Measurements from ENCODE around the gene PHF21B.

Gene PHF21B

GRCh38 chr22:44935724-44936123 lies 74.1 kb downstream of the PHF21B start:
- Histone ChIP-seq H2BK12ac (ENCODE audit: low read length) (no peak overlapping the region), H3K27me3 (ENCODE audit: control insufficient read depth in 3 of 3, insufficient read depth in 3 of 3, low read depth in 1 of 3, low read length in 3 of 3) (no peaks in the 10 kb centered on the region), H2BK120ac (ENCODE audit: low read depth, low read length) (no peak overlapping the region), H3K4me2 (ENCODE audit: insufficient read depth, low read length, poor library complexity, severe bottlenecking) (no peak overlapping the region), H4K8ac (ENCODE audit: low read depth, low read length) (no peak overlapping the region), H3K14ac (ENCODE audit: low read length) (no peak overlapping the region), H3K4me1 (ENCODE audit: control insufficient read depth in 2 of 2, insufficient read depth in 1 of 2, low read depth in 1 of 2, low read length in 2 of 2) (peaks cover 0 to 6% of the 10 kb centered on the region in 2 donors), H2BK5ac (ENCODE audit: low read length) (no peak overlapping the region), H3K9ac (ENCODE audit: low read depth, low read length, poor library complexity) (no peak overlapping the region), H4K91ac (ENCODE audit: low read depth, low read length, poor library complexity) (no peak overlapping the region), H3K4ac (ENCODE audit: low read length) (no peak overlapping the region), H2BK15ac (ENCODE audit: low read length) (no peak overlapping the region), H3K23ac (ENCODE audit: low read depth, low read length, poor library complexity) (no peak overlapping the region), H3K18ac (ENCODE audit: low read length) (no peak overlapping the region), H2AK5ac (ENCODE audit: low read depth, low read length) (no peak overlapping the region), H3K4me3 (ENCODE audit: low read length in 2 of 2) (no peak overlapping the region), H3K9me3 (replicated peaks in 1 of 2; ENCODE audit: control insufficient read depth in 2 of 2, insufficient read depth in 1 of 2, low read depth in 1 of 2, low read length in 2 of 2) (no peaks in the 10 kb centered on the region), H3K79me1 (ENCODE audit: low read depth, low read length) (peaks cover 25% of the 10 kb centered on the region), H2AFZ (ENCODE audit: low read length) (no peak overlapping the region), H3K36me3 (replicated peaks in 1 of 2; ENCODE audit: control insufficient read depth in 2 of 2, insufficient read depth in 2 of 2, low read length in 2 of 2) (peaks cover 7 to 60% of the 10 kb centered on the region in 2 donors), H3K27ac (replicated peaks; ENCODE audit: low read length) (no peak overlapping the region)
- no peak for DNase-seq (ENCODE audit: low spot score)
- WGBS, 2 donors (ENCODE audit: extremely low coverage in 2 of 2, insufficient read length in 2 of 2, insufficient replicate concordance in 1 of 2), result no CpG with 5 or more reads among the region's 11 CpGs

GRCh38 chr22:44934454-44934735 lies 75.4 kb downstream of the PHF21B start:
- Histone ChIP-seq H3K36me3 (replicated peaks in 1 of 2; ENCODE audit: control insufficient read depth in 2 of 2, insufficient read depth in 2 of 2, low read length in 2 of 2) (peaks cover 7 to 68% of the 10 kb centered on the region in 2 donors), H3K27me3 (ENCODE audit: control insufficient read depth in 3 of 3, insufficient read depth in 3 of 3, low read depth in 1 of 3, low read length in 3 of 3) (no peaks in the 10 kb centered on the region), H2BK15ac (ENCODE audit: low read length) (no peak overlapping the region), H2BK12ac (ENCODE audit: low read length) (no peak overlapping the region), H3K14ac (ENCODE audit: low read length) (peak overlapping the region; percentile 38), H3K23ac (ENCODE audit: low read depth, low read length, poor library complexity) (peak overlapping the region; percentile 22), H3K9ac (ENCODE audit: low read depth, low read length, poor library complexity) (no peak overlapping the region), H3K4me1 (ENCODE audit: control insufficient read depth in 2 of 2, insufficient read depth in 1 of 2, low read depth in 1 of 2, low read length in 2 of 2) (peaks cover 0 to 6% of the 10 kb centered on the region in 2 donors), H3K9me3 (replicated peaks in 1 of 2; ENCODE audit: control insufficient read depth in 2 of 2, insufficient read depth in 1 of 2, low read depth in 1 of 2, low read length in 2 of 2) (no peaks in the 10 kb centered on the region), H2AK5ac (ENCODE audit: low read depth, low read length) (no peak overlapping the region), H2BK5ac (ENCODE audit: low read length) (peak overlapping the region; percentile 39), H3K4ac (ENCODE audit: low read length) (no peak overlapping the region), H3K79me1 (ENCODE audit: low read depth, low read length) (peaks cover 33% of the 10 kb centered on the region), H2AFZ (ENCODE audit: low read length) (no peak overlapping the region), H3K4me2 (ENCODE audit: insufficient read depth, low read length, poor library complexity, severe bottlenecking) (no peak overlapping the region), H3K4me3 (ENCODE audit: low read length in 2 of 2) (no peak overlapping the region), H2BK120ac (ENCODE audit: low read depth, low read length) (no peak overlapping the region), H3K27ac (replicated peaks; ENCODE audit: low read length) (no peak overlapping the region), H4K8ac (ENCODE audit: low read depth, low read length) (no peak overlapping the region), H4K91ac (ENCODE audit: low read depth, low read length, poor library complexity) (no peak overlapping the region), H3K18ac (ENCODE audit: low read length) (no peak overlapping the region)
- no peak for DNase-seq (ENCODE audit: low spot score)
- no CpG with 5 or more reads among the region's 6 CpGs for WGBS, 2 donors (ENCODE audit: extremely low coverage in 2 of 2, insufficient read length in 2 of 2, insufficient replicate concordance in 1 of 2)

- peaks cover 29% of the 10 kb centered on the region for H3K79me1 ChIP-seq (ENCODE audit: low read depth, low read length)
- peaks cover 0 to 6% of the 10 kb centered on the region in 2 donors for H3K4me1 ChIP-seq (ENCODE audit: control insufficient read depth in 2 of 2, insufficient read depth in 1 of 2, low read depth in 1 of 2, low read length in 2 of 2)
- no peak overlapping the region for H4K8ac ChIP-seq (ENCODE audit: low read depth, low read length)
- H3K18ac ChIP-seq (ENCODE audit: low read length), result peak overlapping the region; percentile 57
- H2BK12ac ChIP-seq (ENCODE audit: low read length), result no peak overlapping the region
- no CpG with 5 or more reads among the region's 22 CpGs for WGBS, 2 donors (ENCODE audit: extremely low coverage in 2 of 2, insufficient read length in 2 of 2, insufficient replicate concordance in 1 of 2)
- H2AK5ac ChIP-seq (ENCODE audit: low read depth, low read length), result no peak overlapping the region
- no peak overlapping the region for H2AFZ ChIP-seq (ENCODE audit: low read length)
- H3K4me3 ChIP-seq (ENCODE audit: low read length in 2 of 2), result no peak overlapping the region
- no peaks in the 10 kb centered on the region for H3K9me3 ChIP-seq (replicated peaks in 1 of 2; ENCODE audit: control insufficient read depth in 2 of 2, insufficient read depth in 1 of 2, low read depth in 1 of 2, low read length in 2 of 2)
- no peak overlapping the region for H3K9ac ChIP-seq (ENCODE audit: low read depth, low read length, poor library complexity)
- no peaks in the 10 kb centered on the region for H3K27me3 ChIP-seq (ENCODE audit: control insufficient read depth in 3 of 3, insufficient read depth in 3 of 3, low read depth in 1 of 3, low read length in 3 of 3)
- H2BK15ac ChIP-seq (ENCODE audit: low read length), result no peak overlapping the region
- no peak for DNase-seq (ENCODE audit: low spot score)
- H3K4me2 ChIP-seq (ENCODE audit: insufficient read depth, low read length, poor library complexity, severe bottlenecking), result no peak overlapping the region
- H3K23ac ChIP-seq (ENCODE audit: low read depth, low read length, poor library complexity), result peak overlapping the region; percentile 22
- H2BK120ac ChIP-seq (ENCODE audit: low read depth, low read length), result peak overlapping the region; percentile 47
- no peak overlapping the region for H2BK5ac ChIP-seq (ENCODE audit: low read length)
- no peak overlapping the region for H4K91ac ChIP-seq (ENCODE audit: low read depth, low read length, poor library complexity)
- no peak overlapping the region for H3K27ac ChIP-seq (replicated peaks; ENCODE audit: low read length)
- H3K36me3 ChIP-seq (replicated peaks in 1 of 2; ENCODE audit: control insufficient read depth in 2 of 2, insufficient read depth in 2 of 2, low read length in 2 of 2), result peaks cover 7 to 72% of the 10 kb centered on the region in 2 donors
- H3K14ac ChIP-seq (ENCODE audit: low read length), result peak overlapping the region; percentile 7
- no peak overlapping the region for H3K4ac ChIP-seq (ENCODE audit: low read length)
Measured at GRCh38 chr22:44933666-44934453, 75.9 kb downstream of the PHF21B start.

- no peak overlapping the region for H4K8ac ChIP-seq (ENCODE audit: low read depth, low read length)
- H2BK12ac ChIP-seq (ENCODE audit: low read length), result no peak overlapping the region
- no peak for DNase-seq (ENCODE audit: low spot score)
- H3K79me1 ChIP-seq (ENCODE audit: low read depth, low read length), result peaks cover 29% of the 10 kb centered on the region
- no peaks in the 10 kb centered on the region for H3K9me3 ChIP-seq (replicated peaks in 1 of 2; ENCODE audit: control insufficient read depth in 2 of 2, insufficient read depth in 1 of 2, low read depth in 1 of 2, low read length in 2 of 2)
- H3K4me3 ChIP-seq (ENCODE audit: low read length in 2 of 2), result no peak overlapping the region
- no peak overlapping the region for H3K27ac ChIP-seq (replicated peaks; ENCODE audit: low read length)
- H2BK5ac ChIP-seq (ENCODE audit: low read length), result peak overlapping the region; percentile 10
- H3K4me2 ChIP-seq (ENCODE audit: insufficient read depth, low read length, poor library complexity, severe bottlenecking), result no peak overlapping the region
- peaks cover 0 to 6% of the 10 kb centered on the region in 2 donors for H3K4me1 ChIP-seq (ENCODE audit: control insufficient read depth in 2 of 2, insufficient read depth in 1 of 2, low read depth in 1 of 2, low read length in 2 of 2)
- H4K91ac ChIP-seq (ENCODE audit: low read depth, low read length, poor library complexity), result no peak overlapping the region
- H3K23ac ChIP-seq (ENCODE audit: low read depth, low read length, poor library complexity), result peak overlapping the region; percentile 16
- H3K36me3 ChIP-seq (replicated peaks in 1 of 2; ENCODE audit: control insufficient read depth in 2 of 2, insufficient read depth in 2 of 2, low read length in 2 of 2), result peaks cover 7 to 74% of the 10 kb centered on the region in 2 donors
- WGBS, 2 donors (ENCODE audit: extremely low coverage in 2 of 2, insufficient read length in 2 of 2, insufficient replicate concordance in 1 of 2), result no CpG with 5 or more reads among the region's 11 CpGs
- H3K18ac ChIP-seq (ENCODE audit: low read length), result no peak overlapping the region
- no peak overlapping the region for H3K14ac ChIP-seq (ENCODE audit: low read length)
- H2BK15ac ChIP-seq (ENCODE audit: low read length), result no peak overlapping the region
- H3K9ac ChIP-seq (ENCODE audit: low read depth, low read length, poor library complexity), result no peak overlapping the region
- H2BK120ac ChIP-seq (ENCODE audit: low read depth, low read length), result no peak overlapping the region
- no peak overlapping the region for H3K4ac ChIP-seq (ENCODE audit: low read length)
- H2AFZ ChIP-seq (ENCODE audit: low read length), result no peak overlapping the region
- no peaks in the 10 kb centered on the region for H3K27me3 ChIP-seq (ENCODE audit: control insufficient read depth in 3 of 3, insufficient read depth in 3 of 3, low read depth in 1 of 3, low read length in 3 of 3)
- H2AK5ac ChIP-seq (ENCODE audit: low read depth, low read length), result no peak overlapping the region
Measured at GRCh38 chr22:44932493-44932892, 77.3 kb downstream of the PHF21B start.
